Activated CD8-positive, alpha-beta memory T cell treated with anti-CD3 and anti-CD28 coated beads for 24 hours (primary cell): ENCODE data around the gene PEX10.

Experiments used
- DNase-seq: peaks from one replicate; pipeline ENCODE4 v3.0.0-alpha.2; 2020

PEX10 gene

DNA sequence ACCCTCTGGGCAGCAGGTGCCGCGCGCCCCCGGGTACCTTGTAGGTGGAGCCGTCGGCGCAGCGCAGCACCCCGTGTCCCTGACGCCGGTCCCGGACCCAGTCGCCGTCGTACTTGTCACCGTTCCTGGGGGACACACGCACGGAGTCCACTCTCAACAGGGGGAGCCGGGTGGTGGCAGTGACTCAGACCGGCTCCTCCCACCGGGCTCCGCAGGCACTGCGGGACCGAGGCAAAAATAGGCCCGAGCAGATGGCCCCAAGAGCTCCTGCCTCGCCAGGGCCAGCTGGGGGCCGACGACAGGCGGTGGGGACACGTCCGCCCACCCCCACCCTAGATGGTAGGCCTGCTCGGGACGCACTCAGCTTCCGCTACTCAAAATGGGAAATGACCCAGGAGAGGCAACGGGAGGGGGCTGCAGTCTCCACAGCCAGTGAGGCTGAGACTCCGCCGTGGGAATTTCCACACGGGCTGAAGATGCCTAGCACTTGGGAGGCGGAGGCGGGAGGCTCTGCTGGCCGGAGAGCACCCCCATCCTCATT lies 27.4 kb downstream of the PEX10 start:
- no peak for DNase-seq

DNA sequence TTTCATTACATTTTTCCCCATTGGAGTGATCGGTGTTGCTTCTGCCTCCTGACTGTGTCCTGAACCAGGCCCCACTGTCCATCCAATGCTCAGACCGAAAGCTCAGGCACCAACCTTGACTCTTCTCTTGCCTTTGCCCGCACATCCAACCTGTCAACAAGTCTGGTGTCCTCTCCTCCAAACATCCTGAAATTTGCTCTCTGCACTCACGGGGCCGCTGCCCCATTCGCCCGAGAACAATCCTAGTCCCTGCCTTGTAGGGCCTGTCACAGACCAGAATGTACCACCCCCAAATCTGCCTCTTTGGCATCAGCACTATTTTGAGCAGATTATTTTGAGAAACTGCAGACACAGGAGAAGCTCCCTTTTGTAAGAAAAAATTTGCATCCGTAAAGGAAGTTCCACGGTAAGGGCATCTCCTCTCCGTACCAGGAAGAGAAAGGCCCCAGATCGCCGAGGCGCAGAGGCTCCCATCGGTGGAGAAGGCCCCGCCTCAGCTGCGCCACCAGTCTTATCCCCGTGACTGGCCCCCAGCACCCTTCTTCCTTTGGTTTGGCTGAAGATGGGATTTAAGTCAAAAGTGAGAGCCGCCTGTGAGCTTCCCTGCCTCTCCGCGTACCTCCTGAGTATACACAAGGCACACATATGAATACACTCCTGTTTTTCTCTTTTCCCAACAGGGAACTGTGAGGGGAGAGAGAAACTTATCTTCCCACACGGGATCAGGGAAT lies 28.1 kb downstream of the PEX10 start:
- DNase-seq, result no peak

DNA sequence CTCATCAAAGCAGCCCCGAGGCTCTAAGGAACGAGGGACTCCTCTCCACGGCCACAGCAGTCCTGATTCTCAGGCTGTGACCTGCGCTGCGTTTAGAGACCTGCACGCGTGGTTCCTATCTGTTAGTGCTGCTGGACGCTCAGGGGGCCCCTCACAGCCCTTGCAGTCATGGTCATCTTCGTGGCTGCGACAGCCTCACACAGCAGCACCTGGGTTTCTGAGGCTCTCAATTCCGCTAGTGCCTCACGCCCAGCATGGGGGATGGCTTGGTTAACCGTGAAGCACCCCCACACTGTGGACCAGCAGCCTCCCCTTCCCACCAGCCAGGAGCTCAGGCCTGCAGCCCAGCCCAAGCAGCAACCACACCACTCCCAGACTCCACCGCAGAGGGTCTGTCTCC lies 28.8 kb downstream of the PEX10 start:
- DNase-seq, result no peak

DNA sequence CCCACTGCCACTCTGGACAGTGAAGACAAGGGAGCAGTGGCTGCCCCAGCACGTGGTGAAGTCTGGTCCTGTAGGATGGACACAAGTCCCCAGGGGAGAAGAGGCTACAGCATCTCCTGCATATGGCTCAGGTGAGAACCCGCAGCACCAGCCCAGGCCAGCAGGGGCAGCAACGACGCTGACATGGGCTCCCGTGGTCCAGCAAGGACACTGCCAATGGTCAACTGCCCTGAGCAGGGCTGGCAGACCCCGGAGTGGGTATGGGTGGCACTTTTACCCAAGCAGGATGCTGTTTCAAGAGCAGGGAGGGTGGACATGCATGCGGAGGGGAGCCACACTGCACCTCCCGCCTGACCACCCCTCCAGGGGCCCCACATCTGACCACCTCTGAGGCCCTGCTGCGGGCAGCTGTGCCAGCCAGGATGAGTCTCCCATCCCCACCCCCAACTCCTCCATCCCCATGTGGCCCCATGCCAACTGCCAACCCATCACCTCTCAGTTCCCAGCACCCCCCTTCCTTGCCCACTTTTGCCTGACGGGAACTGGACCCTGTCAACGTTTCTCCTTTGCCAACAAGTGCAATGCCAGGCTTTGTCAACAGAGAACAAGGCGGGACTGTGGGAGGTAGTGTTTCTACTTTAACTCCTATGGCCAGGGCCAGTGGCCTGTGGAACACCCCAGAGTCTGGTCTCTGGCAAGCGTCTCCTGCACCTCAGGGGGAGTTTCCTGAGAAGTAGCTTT lies 29.6 kb downstream of the PEX10 start:
- no peak for DNase-seq

DNA sequence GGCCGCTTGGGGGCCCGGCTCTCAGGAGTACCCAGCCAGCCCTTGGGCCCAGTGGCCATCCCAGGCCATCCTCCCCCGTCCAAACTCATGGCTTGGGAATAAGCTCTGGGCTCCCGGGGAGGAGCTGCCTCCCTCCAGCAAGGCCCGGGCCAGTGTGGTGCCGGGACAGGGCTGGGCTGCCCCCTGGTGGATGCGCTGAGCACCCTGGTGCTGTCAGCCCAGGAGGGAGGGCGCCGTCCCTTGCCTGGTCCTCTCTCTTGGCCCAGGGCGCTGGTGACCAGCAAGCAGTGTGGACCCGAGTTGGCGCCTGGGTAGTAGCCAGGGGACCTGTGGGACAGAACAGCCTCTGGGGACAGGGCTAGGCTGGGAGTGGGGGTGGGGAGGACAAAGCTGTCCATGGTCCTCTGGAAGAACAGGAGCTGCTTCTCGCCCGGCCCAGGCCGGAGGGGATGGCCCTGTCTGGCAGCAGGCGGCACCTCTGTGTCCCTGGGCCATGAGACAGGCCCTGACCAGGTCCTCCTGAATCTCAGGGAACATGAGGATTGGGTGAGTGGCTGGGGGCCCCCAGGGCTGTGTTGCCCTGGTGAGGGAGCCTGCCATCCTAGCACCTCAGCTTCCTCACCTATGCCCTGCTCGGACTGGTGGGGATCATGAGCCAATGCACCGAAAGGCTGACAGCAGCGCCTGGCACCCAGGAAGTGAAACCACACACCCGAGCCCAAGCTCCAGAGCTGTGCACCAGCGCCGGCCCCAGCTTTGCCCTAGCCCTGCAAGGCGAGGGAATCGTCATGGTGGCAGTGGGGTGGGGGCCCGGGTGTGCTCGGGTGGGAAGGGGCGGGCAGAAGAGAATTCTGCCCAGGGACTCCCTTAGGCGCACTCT lies 30.4 kb downstream of the PEX10 start:
- peak; percentile 91 for DNase-seq

DNA sequence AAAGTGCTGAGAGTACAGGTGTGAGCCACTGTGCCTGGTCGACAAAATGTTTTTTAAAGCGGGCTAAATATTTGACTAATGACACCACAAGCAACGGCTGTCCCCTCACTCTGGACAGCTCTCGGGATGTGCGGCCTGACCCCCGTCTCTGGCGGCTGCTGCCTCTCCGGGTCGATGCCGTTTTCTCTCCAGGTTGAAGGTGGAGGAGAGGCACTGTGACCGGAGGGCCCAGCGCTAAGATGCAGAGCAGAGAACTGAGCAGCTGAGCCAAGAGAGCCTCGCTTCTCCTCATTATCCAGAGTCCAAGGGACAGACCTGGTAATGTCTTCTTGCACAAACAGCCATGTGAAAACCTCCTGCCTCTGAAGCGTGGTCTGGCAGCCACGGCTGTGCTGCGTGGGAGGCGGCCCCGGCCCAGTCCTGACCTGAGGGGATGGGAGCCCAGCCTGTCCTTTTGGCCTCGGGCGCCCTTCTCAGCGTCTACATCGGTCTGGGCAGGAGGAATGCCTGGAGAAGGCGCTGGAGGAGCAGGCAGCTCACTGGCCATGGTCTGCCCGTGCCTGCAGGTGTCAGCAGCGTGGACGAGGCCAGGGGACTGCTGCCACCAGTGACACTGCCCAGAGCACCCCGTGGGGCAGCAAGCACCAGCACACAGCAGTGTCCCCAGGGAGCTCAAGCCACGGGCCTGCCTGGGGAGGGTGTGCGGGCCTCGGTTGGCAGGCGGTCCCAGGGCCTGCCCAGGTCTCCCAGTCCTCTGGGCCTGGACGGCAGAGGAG lies 31.4 kb downstream of the PEX10 start:
- DNase-seq, result no peak

DNA sequence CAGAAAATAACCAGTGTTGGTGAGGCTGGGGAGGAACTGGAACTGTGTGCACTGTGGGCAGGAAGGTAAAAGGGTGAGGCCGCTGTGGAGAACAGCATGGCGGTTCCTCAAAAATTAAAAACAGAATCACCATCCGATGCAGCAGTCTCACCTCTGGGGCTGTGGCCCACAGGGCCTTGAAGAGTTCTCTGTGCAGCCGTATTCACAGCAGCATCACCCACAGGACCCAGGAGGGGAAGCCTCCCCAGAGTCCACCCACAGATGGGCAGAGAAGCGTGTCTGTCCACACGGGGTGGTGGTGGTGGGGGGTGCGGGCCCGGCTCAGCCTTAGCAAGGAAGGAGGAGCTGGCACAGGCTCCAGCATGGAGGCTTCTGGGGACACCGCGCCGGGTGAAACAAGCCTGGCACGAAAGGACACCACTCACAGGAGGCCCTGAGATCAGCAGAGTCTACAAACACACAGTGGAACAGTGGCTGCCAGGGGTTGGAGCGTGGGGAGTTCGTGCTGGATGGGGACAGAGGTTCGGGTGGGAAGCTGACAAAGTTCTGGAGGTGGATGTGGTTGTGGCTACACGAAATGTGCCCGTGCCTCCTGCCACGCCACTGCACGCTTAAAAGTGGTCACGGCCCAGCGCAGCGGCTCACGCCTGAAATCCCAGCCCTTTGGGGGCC lies 32.5 kb downstream of the PEX10 start:
- no peak for DNase-seq

DNA sequence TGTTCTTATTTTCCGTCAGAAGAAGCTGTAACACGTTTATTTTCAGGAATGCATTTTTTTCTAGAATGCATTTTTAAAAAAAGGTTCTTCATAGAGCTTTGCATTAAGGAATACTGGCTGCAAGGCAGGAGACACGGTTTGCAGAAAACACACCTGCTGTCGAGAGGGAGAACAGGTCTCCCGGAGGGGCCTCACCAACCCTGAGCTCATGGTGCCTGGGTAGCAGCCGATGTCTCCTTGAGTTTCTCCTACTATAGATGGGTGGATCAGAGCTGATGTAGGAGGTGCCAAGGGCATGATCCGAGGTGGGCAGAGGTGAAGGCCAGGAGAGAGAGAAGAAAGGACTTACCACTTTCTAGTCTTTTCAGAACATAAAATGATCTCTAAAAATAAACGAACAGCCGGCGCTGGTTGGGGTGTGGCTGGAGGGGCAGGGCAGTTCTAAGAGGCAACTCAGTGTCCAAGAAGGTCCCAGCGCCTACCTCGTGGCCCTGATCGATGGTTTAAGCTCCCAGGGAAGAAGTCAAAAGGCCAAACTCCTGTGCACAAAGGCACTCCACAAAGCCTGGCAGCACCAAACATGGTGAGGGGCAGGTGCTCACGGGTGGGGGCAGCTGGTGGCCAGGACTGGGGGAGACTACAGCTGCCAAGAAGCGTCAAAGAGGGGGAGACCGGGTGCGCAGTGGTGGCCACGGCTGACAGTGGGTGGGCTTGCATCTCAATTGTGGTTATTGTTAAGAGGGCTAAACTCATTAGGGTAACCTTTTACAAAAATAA lies 33.2 kb downstream of the PEX10 start:
- no peak for DNase-seq

DNA sequence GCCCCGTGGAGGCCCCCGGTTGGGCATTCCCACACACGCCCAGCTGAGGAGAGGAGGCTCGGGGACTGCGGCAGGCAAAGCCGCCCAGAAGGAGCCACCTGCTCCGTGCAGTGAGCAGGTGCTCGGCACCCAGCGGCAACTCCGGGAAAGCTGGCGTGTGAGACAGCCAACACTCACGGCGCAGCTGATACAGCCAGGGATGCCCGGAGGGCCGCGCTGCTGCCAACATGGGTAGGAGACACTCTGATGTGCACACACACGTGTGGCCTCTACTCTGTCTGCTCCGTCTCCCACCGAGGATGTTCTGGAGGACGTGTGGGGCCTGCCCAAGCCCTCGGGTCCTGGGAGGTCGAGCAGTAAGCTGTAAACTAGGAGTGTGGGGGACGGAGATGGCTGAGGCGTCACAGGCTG lies 33.9 kb downstream of the PEX10 start:
- DNase-seq, result no peak

DNA sequence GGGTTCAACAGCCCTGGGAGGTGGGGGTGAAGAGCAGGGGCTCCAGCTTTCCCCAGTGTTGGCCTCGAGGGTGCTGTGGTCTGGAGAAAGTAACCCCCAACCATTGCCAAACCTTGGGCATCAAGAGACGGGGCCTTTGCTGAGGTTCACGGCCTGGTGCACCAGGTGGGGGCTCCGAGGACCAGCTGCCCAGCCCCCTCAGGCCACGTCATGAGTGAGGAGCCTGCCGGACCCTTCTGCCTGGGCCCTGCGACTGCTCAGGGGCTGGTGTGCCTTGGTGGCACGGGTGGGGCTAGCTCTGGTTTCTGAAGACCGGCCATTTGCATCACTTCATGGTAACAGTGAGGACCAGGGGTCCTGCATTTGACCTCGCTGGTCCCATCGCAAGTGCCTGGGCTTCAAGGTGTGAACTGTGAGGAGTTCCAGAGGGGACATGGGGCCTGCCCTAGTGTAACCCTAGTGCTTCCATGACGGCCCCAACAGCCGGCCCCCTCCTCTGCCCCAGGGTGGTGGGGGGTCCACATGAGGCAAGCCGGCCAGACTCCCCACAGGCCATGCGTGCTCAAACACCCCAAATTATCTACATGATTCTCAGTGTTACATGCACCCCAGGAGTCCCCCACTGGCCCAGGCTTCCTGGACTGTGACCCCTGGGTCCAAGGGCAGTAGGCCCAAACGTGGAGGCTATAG lies 34.5 kb downstream of the PEX10 start:
- no peak for DNase-seq

DNA sequence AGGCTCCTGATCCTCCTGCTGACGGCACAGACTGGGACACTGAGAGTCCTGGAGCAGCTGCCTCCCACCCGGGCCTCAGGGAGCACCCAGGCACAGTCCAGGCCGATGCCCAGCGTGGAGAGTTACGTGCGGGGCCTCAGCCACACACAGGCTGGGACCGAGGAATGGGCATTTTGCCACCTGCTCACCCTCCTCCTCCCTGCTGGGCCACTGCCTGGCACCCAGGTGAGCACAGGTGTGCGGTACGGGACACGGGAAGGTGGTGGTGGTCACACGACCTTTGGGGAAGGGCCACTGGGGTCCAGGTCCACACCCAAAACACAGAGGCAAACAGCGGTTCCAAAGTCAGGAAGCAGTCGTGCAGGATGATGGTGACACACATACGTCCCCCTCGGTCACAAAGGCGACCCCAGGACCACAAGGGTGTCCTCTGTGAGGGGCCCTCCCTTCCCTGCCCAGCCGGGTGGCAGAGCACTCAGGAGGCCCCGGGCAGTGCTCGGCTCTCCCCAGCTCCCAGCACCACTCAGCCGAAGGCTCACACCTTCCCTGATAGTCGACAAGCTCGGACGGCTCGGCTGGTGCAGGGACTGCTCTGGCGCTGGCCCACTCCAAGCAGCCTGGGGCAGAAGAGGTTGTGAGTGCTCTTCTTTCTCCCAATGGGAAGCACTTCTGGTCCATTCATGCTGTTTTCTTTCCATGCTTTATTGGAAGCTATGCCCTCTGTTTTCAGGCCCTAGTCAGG lies 35.3 kb downstream of the PEX10 start:
- DNase-seq, result no peak

DNA sequence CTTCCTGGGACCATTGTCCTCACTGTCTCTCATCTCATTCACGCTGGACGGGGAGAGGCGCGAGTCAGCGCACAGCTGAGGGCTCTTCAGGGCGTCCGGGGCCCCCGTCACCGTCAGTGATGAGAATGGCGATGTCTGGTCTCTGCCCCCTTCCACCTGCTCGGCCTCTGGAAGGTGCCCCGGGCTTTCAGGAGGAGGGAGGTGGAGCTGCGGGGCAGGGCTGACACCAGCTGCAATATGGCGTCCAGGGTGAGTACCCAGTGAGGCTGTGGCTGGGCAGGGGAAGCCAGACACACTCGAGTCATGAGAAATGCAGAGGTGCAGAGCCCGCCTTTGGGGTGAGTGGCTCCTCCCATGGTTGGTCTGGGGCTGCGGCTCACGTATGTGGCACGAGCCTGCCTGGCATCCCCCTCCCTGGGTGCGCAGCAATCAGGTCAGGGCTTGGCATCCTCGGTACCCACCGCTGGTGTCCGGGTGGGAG lies 36.1 kb downstream of the PEX10 start:
- no peak for DNase-seq

DNA sequence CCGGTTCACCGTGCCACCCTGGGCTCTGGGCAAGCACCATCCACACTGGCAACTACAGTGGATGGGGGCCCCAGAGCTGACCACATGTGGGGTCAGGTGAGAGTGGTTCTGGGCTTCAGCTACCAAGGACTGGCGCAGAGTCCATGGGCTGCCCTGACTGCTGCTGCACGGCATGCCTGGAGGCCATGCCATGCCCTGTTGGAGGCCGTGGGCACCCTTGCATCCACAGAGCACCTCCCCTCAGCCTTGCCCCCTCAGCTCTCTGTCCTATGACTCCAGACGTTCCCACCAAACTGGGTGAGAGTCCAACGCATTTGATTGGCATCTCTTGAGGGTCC lies 36.5 kb downstream of the PEX10 start:
- no peak for DNase-seq

DNA sequence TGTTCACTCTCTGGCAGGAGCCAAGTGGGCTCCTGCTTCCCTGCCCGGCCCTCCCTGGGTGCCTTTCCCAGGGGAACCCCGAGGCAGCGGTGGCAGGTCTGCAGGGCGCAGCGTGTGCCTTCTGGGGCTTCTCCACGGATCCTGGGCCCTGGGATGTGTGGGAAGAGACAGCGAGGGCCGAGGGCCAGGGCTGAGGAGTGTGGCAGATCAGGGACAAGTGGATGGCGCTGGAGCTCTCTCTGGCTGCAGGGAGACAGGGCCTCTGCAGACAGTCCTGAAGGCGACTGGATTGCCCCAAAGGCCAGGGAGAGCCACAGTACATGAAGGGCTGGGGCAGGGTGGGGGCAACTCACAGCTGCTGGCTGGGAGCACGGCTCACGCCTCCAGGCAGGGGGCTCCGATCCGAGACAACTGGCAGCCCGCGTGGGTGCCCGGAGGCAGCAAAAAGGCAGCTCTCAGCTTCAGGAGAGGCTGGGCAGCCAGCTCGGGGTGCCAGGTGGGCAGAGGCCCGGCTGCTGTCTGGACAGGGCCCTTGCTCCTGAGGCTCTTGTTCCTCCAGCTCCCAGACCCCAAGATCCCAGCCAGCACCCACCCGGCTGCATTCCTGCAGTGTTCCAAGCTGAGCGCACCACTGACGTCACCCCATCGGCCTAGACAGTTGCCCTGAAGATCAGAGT lies 37.0 kb downstream of the PEX10 start:
- no peak for DNase-seq

DNA sequence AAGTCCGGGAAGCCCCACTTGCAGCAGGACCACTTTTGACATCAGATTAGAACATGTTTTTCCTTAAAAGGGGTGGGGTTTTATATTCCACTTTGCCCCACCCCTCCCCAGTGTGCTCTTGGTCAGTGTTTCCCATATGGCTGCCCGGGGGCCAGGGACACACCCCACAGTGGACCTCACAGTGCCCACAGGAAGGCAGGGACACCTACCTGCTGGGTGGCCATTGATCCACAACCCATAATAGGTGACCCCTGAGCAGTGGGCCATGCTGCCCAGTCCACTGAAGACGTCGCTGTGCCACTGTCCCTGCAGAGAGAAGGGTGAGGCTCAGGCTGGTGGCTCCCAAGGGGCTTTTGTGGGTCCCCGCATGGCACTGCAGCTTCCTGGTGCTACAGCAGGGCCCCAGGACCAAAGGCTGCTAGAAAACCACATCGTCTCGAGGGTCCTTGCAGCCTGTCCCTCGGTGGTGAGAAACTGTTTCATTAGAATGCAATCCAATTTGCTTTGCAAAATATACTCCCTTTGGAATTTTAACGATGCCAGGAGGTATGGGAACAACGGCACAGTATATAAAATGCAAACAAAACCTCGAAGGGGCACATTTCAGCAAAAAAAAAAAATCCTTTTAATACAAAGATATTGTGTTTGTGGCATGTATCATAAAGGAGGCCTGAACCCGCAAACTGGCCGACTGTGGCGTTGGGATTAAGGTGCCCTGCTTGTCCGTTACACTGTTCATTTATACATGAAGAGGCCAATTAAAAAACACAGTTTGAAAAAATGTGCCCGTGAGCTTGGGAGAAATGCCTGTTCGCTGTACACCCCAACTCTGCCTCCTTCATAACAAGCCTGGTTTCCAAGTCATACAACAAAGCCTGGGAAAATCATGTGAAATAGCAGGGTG lies 37.9 kb downstream of the PEX10 start:
- no peak for DNase-seq

DNA sequence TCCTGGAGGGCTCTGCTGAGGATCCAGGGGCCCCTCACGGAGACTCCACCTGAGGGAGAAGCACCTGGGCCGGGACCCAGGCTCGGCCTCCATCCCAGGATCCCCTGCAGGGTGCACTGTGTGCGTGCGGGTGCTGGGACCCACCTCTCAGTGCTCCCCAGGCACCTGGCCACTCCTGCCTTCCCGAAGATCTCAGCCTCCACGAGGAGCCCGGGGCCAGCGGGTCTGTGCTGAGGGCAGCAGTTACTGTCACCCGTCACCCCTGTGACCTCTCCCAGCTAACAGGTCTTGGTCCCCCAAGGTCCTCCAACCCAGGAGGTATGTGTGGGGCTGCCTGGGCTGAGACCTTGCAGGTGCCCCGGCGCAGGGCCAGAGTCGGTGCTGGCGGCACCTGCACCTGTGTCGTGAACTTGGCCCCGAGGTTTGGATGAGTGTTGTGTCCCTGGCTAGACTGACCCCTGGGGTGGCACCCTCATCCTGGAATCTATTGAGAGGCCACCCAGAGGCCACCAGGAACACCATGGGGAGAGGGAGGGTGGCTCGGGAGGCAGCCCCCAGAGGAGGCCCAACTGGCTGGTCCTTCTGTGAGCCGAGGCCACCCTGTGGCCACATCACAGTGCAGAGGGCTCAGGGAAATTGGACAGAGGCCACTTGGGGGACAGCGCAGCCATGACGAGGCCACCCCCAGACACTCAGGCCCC lies 38.7 kb downstream of the PEX10 start:
- DNase-seq, result no peak
